GM18907 (cell line): ENCODE data around the gene CCDC24.

Experiments used
- ATAC-seq: cut with Tn5 transposase; IDR thresholded peaks from one replicate; pipeline ENCODE4 v1.9.1; 2021; ENCODE audit warnings: mild to moderate bottlenecking, moderate library complexity; ENCODE audit not compliant: unreplicated experiment

The CCDC24 gene

DNA sequence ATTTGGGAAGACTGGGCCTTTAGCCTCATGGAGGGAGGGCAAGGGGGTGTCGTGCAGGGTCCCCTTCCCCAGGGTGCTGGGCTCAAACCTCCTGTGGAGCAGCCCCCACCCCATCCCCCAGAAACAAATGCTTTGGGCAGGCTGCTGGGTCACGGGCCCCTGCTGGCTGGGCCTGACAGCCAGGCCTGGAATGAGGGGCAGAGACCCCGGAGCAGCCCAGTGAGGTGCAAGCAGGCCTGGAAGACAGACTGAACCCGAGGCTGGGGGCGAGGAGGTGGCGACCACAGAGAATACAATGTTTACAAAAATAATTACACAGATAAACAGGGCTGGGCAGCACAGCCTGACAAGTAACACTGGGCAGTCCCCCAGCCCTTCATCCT is 5.3 kb downstream of the CCDC24 start:
- ATAC-seq = no peak

DNA sequence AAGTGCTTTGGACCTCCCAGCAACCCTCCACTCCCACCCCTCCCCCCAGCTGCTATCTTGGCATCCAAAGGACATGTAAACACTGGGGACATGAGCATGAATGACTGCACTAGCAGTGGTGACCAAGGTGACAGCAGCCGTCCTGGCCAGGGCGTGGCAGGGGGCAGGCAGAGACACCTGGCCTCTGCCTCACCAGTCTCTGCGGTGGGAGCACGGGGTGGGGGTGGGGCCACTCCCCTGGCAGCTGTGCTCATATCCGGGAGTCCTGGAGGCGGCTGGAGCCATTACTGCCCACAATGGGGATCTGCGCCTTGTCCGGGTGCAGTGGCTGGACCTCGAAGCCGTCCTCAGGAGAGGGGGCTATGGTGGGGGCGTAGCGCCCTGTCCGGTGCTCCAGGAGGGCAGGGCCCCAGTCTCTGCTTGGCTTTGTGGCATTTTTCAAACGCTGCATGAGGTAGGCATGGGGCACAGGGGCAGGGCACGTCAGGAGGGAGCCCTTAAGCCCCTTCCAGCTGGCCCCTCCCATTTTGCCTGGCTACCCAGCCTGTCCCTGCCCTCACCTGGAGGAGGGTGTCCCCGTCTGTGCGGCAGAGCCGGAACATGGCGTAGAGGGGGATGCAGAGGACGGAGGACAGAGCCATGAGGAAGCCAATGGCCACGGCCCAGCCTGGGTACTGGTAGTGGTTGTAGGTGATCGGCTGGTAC is 6.0 kb downstream of the CCDC24 start:
- ATAC-seq = no peak

DNA sequence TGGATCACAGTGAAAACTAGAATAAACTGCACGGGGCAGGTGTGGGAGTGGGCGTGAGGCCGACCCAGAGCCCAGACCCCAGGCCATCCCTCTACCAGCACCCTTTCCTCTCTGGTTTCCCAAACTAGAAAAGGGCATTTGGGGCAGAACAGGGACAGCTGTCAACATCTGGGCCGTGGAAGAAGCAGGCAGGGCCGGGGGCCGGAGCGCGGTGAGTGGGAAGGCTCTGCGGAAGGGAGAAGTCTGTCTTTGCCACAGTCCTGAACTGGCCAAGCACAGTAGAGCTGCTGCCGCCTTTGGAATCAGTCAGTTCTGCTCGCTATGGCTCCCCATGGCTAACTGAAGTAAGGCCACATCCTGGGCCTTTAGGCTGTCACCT is 6.6 kb downstream of the CCDC24 start:
- no peak for ATAC-seq

DNA sequence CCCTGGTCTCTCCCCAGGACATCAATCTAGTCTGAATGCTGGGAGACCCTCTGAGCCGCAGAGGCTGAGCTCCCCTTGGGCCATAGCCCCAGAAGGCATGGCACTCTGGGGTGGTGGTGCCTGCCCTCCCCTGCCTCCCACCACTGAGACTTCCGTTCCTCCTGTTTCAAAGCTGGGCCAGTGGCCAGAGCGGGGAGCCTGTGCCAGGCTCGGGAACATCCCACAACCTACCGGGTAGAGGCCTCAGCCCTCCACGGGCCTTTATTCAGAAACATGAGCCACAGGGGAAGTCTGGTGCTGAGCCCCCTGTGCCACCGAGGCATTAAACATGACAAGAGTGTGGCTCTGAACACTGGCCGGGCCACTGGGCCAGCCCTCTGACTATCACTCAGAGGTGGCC is 8.1 kb downstream of the CCDC24 start:
- ATAC-seq = no peak

DNA sequence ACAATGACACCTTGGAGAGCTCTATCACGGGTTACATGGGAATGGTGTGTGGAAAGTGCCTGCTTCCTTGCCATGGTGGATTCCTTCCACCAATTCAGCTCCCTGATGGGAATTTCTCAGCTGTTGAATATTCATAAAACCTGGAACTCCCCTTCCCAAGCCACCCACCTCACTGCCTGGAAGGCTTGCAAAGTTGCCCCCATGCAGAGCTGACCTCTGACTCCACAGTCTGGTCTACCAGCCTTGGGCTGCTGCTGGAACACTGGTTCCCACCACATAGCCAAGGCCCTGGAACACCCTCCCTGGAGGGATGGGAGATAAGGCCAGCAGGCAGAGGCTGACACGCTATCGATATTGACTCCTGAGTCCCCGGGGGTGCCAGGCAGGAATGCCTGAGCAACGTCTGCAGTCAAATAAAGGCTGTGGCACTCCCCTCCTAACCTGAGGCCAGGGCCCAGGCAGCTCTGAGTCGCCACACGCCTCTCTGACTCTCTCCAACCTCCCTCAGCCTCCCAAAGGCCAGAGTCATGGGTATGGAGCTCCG is 8.8 kb downstream of the CCDC24 start:
- ATAC-seq = no peak

DNA sequence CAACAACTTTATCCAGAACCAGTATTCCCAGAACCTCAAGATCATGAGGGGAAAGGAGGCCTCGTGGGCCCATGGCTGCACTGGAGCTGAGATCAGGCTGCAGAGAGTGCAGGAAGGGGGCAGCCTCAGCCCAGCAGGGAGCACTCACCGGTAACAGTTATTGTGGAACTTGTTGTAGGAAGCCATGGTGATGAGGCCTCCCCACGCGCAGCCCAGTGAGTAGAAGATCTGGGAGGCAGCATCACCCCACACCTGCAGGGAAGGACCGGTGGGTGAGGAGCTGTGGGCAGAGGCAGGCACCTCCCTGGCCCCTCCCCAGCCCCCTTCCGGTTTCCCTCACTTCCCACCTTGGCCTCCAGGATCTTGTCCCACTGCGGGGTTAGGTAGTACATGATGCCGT is 10.8 kb downstream of the CCDC24 start:
- no peak for ATAC-seq

DNA sequence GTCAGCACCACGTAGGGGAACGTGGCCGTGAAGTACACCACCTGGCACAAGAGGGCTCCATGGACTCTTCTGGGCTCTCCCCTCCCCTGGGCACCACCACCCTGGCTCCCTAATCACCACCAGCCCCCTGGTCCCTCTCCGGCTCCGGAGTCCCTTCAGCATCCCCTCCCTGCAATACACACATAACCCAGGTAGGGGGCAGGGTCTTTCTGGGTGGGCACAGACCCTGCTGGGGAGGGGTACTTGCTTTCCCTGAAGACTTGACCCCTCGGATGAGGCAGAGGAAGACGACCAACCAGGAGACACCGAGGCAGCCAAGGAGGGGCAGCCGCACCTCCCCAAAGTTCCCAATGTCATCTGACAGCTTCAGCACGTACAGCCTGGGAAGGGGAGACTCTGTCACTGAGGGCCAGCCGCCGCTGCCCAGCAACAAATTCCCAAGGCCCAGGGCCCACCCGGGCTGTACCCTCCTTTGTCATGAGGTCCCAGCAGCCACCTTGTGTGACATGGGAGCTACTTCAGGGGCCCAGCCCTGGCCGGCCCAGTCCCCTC is 11.3 kb downstream of the CCDC24 start:
- no peak for ATAC-seq

DNA sequence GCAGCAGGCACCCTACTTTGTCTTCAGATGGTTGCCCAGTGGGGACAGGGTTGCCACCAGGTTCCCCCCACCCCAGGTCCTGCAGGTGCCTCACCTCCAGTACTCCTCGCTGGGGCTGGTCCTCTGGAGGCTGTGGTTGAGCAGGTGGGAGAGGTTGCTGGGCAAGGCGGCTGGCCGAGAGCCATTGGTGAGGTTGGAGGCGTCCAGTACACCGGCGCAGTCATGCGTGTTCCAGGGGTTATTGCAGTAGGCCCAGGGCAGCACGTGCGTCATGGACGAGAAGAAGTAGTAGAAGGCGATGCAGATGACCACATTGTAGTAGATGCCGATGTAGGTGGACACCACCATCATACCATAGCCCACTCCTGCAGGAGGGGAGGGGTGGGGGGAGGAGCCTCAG is 16.9 kb downstream of the CCDC24 start:
- no peak for ATAC-seq

DNA sequence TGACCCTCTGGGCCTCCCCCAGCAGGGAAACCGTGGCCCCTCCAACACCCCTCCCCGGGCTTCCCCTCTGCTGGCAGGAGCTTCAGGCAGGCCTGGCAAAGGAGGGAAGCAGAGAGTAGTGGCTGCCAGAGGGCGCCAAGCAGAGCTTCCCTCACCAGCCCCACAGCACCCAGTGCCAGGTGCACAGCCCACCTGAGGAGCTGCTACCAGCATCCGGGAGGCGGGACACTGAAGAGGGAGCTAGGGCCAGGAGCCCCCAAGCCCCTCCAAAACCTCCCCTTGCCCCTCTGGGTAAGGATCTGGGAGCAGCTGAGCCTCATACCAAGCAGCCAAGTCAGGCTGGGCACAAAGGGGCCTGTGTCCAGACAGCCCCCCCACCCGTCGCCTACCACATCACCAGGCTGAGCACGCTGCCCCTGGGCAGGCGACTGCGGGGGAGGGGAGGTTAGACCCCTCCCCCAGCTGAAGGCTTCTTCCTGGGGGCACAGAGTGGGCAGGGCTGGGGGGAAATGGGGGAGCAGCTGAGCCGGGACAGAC is 19.6 kb downstream of the CCDC24 start:
- ATAC-seq = no peak

DNA sequence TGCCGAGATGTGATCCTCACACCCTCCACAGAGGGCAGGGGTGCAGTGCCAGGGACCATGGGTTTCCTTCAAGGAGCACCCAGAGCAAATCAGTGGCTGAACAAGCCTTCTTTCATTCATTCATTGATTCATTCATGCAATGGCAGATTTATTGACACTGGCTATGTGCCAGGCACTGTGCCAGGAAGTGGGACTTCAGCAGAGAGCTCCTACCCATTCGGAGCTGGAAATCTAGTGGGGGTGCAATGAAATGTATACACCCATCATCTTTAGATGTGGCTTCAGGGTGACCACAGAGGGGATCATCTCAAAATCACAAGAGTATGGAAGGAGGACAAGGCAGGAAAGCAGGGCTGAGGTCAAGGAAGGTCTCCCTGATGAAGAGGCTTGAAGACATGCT is 21.0 kb downstream of the CCDC24 start:
- no peak for ATAC-seq

DNA sequence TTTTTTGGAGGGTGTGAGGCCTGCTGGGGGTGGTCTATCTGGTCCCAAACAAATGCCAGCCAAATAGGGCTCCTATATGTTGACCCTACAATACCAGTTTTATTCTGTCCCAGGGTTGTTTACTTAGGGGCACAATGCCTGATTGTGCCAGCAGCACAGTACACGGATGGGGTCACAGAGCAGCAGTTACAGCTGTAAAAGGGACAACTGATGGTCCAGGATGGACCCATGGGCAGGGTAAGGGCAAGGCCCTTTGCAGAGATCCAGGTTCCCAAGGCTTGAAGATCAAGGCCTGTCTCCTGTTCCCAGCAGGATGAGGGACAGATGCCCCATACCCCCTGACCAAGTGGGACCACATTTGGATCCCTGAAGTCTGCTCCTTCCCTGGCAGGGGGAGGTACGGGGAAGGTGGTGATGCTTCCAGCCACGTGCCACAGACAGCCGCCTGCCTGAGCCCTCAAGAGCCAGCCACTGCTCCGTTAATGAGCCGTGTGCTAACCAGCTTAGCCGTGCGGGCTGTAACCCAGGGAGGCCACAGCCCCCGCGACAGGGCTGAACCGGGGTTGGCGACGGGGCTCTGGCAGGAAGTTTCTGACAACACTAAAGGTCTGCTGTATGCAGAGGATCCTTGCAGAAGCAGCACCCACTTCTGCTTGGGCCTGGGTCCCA is 21.7 kb downstream of the CCDC24 start:
- ATAC-seq = no peak

DNA sequence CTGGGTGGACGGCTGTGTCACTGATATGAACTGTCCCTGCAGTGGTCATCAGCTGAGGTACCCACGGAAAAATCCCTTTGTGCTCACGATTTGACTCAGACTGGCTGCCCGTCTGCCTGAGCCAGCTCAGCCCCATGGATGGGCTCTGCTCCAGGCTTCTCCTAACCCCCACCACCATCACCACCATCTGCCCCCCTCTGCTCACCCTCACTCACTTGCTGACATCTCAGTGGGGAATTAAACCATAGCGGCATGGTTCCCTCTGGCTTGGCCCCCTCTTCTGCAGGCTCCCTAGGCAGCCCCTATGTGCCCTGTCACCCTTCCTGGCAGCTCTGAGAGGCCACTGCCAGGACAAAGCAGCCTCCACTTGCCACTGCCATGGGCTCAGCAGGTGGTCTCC is 22.6 kb downstream of the CCDC24 start:
- no peak for ATAC-seq

DNA sequence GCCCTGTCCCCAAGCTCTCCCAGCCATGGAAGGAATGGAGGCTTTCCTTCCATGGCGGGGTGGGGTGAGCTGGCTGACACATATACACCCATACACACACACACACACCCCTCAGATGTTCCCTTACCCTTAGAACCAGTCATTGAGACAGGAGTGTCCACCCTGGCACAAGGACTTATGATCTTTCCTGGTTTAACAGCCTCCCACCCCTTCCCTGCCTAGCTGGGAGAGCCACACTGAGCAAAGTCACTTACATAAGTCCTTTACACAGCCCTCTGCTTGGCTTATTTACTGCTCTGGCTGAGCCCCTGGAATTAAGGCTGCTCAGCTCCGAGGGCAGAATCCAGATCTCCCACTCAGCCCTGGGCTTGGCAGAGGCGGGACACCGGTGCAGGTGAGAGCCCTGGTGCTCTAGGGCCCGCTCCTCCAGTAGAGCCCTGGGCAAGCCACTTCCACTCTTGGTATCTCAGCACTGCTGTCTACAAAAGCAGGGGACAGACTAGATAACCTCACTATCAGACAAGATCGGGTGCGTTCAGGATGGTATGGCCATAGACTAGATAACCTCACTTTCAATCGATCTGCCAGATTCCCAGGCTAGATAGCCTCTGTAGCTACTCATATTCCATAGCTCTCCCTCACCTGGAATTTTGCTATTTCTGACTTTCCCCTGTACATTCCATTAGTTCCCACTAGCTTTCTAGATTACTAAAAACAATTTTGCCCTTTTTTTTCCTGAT is 23.1 kb downstream of the CCDC24 start:
- ATAC-seq = no peak

DNA sequence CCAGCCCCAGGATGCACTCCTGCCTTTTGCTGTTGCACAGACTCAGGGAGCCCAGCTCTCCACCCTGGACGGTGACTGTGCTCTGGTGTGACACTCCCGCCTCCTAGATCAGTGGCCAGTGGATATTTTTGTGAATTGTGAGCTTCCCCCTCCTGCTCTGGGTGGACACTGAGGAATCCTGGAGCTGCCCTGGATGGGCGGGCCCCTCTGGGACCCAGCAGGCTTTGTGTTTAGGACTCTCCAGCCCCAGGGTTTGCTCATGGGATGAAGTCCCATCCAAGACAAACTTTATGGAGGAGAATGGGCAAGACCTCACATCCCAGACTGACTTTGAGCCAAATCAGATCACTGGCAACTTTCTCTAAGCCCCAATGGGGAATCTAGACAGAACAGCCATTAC is 23.8 kb downstream of the CCDC24 start:
- ATAC-seq = no peak

DNA sequence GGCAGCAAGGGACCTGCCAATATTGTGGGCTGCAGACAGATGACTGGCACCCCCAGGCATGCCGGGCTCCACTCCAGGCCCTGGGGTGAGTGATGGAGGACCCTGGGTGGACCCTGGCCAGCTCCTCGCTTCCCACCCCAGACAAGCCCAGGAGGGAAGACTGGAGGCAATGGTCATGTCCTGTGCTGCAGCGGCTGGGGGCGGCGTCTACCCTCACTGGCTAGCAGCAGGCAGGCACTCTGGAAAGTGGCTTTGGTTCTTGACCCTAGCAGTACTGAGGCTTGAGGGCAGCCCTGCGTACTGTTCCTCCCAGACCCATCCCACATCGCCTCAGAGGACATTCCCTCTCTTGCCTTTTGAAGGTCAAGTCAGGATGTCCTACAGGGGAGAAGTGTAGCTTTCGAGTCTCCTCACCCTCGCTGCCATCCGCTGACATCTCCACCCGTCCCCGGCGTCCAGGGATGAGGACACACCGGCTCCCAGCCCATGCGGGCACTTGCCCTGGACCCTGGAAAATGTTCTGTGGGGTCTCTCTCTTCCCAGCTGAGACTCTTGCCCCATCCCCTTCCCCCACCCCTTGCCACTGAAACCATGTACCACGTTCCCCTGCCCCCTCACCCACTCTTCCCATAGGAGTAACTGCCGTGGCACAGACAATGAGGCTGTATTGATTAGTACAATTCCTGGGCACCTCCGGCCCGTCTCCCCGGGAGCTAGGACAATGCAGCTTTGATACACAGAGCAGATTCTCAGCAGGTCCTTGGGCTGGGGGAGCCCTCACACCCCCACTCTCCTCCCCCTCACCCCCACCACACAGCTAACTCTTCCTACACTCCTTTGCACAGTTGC is 24.9 kb downstream of the CCDC24 start:
- no peak for ATAC-seq

DNA sequence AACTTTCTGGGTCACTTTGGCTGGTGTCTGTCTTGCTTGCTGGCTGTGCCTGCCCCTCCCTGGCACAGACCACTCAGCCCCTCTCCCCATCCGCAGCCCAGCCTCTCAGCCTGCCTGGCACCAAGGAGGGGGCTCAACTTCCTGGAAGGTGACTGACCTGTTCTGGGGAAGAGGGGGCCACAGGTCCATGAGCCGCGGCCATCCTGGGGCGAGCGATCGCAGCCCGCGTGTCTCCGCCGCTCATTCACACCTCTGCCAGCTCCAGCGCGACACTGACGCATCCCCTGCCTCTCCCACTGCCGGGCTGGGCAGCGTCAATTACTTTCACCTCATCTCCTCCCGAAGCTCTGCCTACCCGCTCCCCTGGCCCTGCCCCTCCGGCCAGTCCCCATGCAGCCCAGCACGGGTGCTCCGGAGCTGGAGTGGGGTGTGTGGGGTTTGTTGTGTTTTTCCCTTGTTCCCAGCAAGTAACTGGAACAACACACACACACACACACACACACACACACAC is 25.5 kb downstream of the CCDC24 start:
- ATAC-seq = no peak

DNA sequence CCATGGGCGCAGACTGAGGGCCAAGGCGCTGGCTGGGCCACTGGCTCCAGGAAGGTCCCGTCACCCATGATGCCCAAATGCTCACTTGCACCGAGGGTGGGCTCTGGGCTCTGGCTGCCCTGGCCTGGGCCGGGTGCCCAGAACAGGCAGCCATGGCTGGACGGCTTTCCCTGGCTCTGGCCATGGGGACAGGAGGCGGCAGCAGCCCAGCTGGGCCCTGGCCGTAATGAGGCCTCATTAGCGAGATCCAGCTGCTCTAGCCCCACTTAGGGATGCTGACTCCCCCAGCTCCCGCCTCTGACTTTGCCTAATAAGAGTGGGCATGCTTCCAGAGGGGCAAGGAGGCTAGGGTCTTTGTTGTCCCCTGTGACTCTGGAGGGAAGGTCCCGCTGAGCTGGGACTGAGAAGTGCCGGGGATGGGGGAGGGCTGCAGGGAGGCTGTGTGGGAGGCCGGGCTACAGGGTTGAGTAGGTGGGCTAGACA is 28.1 kb downstream of the CCDC24 start:
- no peak for ATAC-seq

DNA sequence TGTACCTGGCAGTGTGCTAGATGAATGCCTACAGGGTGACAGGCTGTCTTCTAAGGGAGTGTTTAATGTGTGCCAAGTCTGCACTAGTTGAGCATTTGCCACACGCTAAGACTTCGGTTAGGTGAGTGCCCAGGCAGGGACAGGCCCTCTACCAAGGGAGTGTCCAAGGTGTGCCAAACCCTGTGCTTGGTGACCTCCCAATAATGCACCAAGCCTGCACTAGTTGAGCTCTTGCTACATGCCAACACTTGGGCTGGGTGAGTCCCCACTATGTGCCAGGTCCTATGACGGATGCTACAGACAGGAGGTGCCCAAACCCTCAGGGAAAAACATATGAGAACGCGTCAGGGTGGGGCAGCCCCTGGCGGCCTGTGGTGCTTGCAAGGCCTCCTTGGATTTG is 29.1 kb downstream of the CCDC24 start:
- no peak for ATAC-seq

DNA sequence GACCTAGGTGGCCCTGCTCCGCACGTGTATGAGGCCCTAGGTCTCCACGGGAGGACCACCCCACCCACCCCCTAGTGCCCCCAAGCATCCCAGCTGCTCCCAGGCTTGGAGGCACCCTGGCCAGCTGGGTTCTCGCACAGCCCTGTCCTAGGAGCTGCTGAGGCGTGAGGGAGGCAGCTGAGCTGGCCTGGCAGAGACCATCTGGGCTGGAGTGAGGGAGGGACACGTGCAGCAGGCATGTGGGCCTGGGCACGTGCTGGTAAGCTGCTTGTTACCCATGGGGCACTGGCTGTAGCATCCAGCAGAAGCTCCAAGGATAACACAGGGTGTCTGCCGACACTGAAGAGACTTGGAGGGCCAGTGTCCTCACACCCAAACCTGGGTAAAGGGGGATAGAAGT is 29.8 kb downstream of the CCDC24 start:
- ATAC-seq = no peak
